MM.1S (cell line): ENCODE measurements around the gene NASP.
A peak's percentile ranks its signal among the peaks of the same experiment; 100 is the strongest.
"Not testable (repeated sequence)": the region's sequence is repeated elsewhere in the genome, so short reads cannot be mapped to it uniquely, and the experiment has no call there.

Source experiments
- DNase-seq: peaks from one replicate; pipeline ENCODE4 v3.0.0-alpha.2; 2015
- H2AFZ ChIP-seq: fragments of 300-600 bp; sonication (generic); 2 replicates; pipeline ENCODE4 v1.6.0; 2016; ENCODE audit warnings: antibody characterized with exemption, low read length
- H3F3A ChIP-seq: fragments of 300-600 bp; sonication (generic); 2 replicates; pipeline ENCODE4 v1.6.1; 2016; ENCODE audit warnings: mild to moderate bottlenecking, antibody characterized with exemption, low read length, moderate library complexity, mixed read lengths; ENCODE audit not compliant: insufficient read depth
- H3K27ac ChIP-seq: fragments of 300-600 bp; sonication (generic); 2 replicates; pipeline ENCODE4 v1.5.1; 2016; ENCODE audit warnings: mild to moderate bottlenecking, low read length
- H3K27me3 ChIP-seq: fragments of 300-600 bp; sonication (generic); replicated peaks from 2 replicates; pipeline ENCODE4 v1.6.0; 2016; ENCODE audit warnings: low read length; ENCODE audit not compliant: insufficient read depth
- H3K36me3 ChIP-seq: fragments of 300-600 bp; sonication (generic); replicated peaks from 2 replicates; pipeline ENCODE4 v1.6.1; 2016; ENCODE audit warnings: mild to moderate bottlenecking, low read length, mixed read lengths; ENCODE audit not compliant: insufficient read depth
- H3K4me1 ChIP-seq: fragments of 300-600 bp; sonication (generic); 2 replicates; pipeline ENCODE4 v1.6.1; 2016; ENCODE audit warnings: low read length, mixed read lengths
- H3K4me2 ChIP-seq: fragments of 300-600 bp; sonication (generic); 2 replicates; pipeline ENCODE4 v1.6.0; 2016; ENCODE audit warnings: low read depth, low read length
- H3K4me3 ChIP-seq: fragments of 300-600 bp; sonication (generic); 2 replicates; pipeline ENCODE4 v1.5.1; 2016; ENCODE audit warnings: low read length, mixed read lengths
- H3K79me2 ChIP-seq: fragments of 300-600 bp; sonication (generic); 2 replicates; pipeline ENCODE4 v1.6.1; 2016; ENCODE audit warnings: mixed run types, low read length, mixed read lengths
- H3K9ac ChIP-seq: fragments of 300-600 bp; sonication (generic); 2 replicates; pipeline ENCODE4 v1.6.1; 2016; ENCODE audit warnings: low read length, mixed read lengths
- H3K9me2 ChIP-seq: fragments of 300-600 bp; sonication (generic); replicated peaks from 2 replicates; pipeline ENCODE4 v1.6.1; 2016; ENCODE audit warnings: mild to moderate bottlenecking, low read length, mixed read lengths; ENCODE audit not compliant: insufficient read depth
- H3K9me3 ChIP-seq: fragments of 300-600 bp; sonication (generic); replicated peaks from 2 replicates; pipeline ENCODE4 v1.6.1; 2016; ENCODE audit warnings: mild to moderate bottlenecking, low read length, mixed read lengths; ENCODE audit not compliant: insufficient read depth
- H4K20me1 ChIP-seq: fragments of 300-600 bp; sonication (generic); 2 replicates; pipeline ENCODE4 v1.6.1; 2016; ENCODE audit warnings: mild to moderate bottlenecking, low read length, moderate library complexity, mixed read lengths; ENCODE audit not compliant: insufficient read depth
- CTCF ChIP-seq: fragments of 300-600 bp; sonication (generic); IDR thresholded peaks from 2 replicates; pipeline ENCODE4 v1.5.1; 2016; ENCODE audit warnings: antibody characterized with exemption, low read length, mixed read lengths
- EZH2 ChIP-seq: fragments of 300-600 bp; sonication (generic); optimal IDR thresholded peaks from 2 replicates; pipeline ENCODE3; 2017; ENCODE audit warnings: low read depth, mild to moderate bottlenecking, antibody characterized with exemption, low read length, mixed read lengths
- EZH2phosphoT487 ChIP-seq: fragments of 300-600 bp; sonication (generic); IDR thresholded peaks from 2 replicates; pipeline ENCODE4 v1.6.1; 2018; ENCODE audit warnings: antibody characterized with exemption, low read length

The NASP gene

DNA sequence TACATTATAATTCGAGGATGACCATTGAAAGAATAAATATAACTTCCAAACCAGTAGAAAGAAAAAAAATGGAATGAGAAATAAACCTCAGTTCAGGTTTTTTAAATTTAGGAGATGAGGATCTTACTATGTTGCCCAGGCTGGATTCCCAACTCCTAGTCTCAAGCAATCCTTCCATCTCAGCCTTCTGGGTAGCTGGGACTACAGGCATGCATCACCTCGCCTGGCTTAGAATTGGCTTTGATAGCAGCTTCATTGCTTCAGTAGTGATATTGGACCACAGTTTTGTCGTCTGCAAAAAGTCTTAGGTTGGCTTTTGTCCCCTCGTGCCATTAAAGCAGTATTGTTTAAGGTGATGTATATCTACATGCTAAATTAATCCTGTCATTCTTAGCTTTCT lies 2.9 kb downstream of the NASP start:
- Histone ChIP-seq H3K27ac (peak overlapping the region; percentile 19; the same call in 1 of the 2 replicates), H3K27me3 (no peaks in the 10 kb centered on the region), H3K79me2 (peaks cover 78% of the 10 kb centered on the region), H3K4me2 (peak overlapping the region; percentile 74), H4K20me1 (peaks cover 56% of the 10 kb centered on the region), H2AFZ (no peak overlapping the region), H3F3A (peaks cover 29% of the 10 kb centered on the region), H3K4me1 (peaks cover 7% of the 10 kb centered on the region; the same call in 1 of the 2 replicates), H3K9ac (peak overlapping the region; percentile 7; the same call in 1 of the 2 replicates), H3K9me3 (no peaks in the 10 kb centered on the region), H3K9me2 (no peaks in the 10 kb centered on the region), H3K4me3 (peak overlapping the region; percentile 24), H3K36me3 (no peaks in the 10 kb centered on the region; the same call in 1 of the 2 replicates)
- no peak for TF ChIP-seq EZH2
- no peak for DNase-seq

DNA sequence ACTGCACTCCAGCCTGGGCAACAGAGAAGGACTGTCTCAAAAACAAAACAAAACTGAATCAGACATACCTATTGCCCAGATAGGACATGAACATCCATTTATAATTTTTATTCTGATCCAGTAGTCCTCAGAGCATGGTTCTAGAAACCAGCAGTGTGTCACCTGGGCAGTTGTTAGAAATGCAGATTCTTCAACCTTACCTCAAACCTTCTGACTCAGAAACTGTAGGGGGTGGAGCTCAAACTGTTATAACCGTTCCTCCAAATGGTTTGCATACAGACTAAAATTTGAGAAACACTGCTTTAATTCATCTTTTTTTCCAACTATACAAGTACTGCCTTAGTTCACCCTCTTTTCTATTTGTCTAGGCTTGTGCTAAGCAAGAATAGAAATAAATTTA lies 6.0 kb downstream of the NASP start:
- H3K9me3 ChIP-seq = no peaks in the 10 kb centered on the region
- no peak overlapping the region for H3K4me2 ChIP-seq
- H3K4me1 ChIP-seq = peaks cover 7% of the 10 kb centered on the region; the same call in 1 of the 2 replicates
- H3K27me3 ChIP-seq = no peaks in the 10 kb centered on the region
- no peak for TF ChIP-seq CTCF
- TF ChIP-seq EZH2phosphoT487 = no peak
- no peak for TF ChIP-seq EZH2
- H3K9me2 ChIP-seq = no peaks in the 10 kb centered on the region
- no peak overlapping the region for H3K4me3 ChIP-seq
- no peak overlapping the region for H2AFZ ChIP-seq
- H3K9ac ChIP-seq = no peak overlapping the region
- H4K20me1 ChIP-seq = peaks cover 54% of the 10 kb centered on the region
- no peak for DNase-seq
- peaks cover 3% of the 10 kb centered on the region; the same call in 1 of the 2 replicates for H3K36me3 ChIP-seq
- no peak overlapping the region for H3K27ac ChIP-seq
- peaks cover 18% of the 10 kb centered on the region for H3F3A ChIP-seq
- peaks cover 100% of the 10 kb centered on the region for H3K79me2 ChIP-seq

DNA sequence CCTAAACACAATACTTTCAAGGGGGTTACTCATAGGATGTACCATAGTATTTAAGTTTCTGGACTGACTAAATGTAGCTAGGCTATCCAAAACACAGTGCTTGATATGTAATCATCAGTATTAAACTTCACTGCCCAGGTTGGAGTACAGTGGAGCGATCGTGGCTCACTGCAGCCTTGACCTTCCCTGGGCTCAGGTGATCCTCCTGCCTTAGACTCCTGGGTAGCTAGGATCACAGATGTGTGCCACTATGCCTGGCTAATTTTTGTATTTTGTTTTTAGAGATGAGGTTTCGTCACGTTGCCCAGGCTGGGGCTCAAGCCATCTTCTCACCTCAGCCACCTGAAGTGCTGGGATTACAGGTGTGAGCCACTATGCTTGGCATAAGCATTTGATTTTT lies 10.6 kb downstream of the NASP start:
- no peak for DNase-seq
- Histone ChIP-seq H3K4me2 (no peak overlapping the region), H3K27me3 (no peaks in the 10 kb centered on the region), H3K9me2 (no peaks in the 10 kb centered on the region), H3K4me1 (no peaks in the 10 kb centered on the region), H3K9ac (no peak overlapping the region), H2AFZ (no peak overlapping the region), H3K4me3 (no peak overlapping the region), H3F3A (no peaks in the 10 kb centered on the region), H3K36me3 (peaks cover 3% of the 10 kb centered on the region; the same call in 1 of the 2 replicates), H3K9me3 (no peaks in the 10 kb centered on the region), H3K79me2 (peaks cover 100% of the 10 kb centered on the region), H3K27ac (no peak overlapping the region), H4K20me1 (peaks cover 23% of the 10 kb centered on the region)
- TF ChIP-seq EZH2phosphoT487 (no peak), EZH2 (no peak), CTCF (no peak)

DNA sequence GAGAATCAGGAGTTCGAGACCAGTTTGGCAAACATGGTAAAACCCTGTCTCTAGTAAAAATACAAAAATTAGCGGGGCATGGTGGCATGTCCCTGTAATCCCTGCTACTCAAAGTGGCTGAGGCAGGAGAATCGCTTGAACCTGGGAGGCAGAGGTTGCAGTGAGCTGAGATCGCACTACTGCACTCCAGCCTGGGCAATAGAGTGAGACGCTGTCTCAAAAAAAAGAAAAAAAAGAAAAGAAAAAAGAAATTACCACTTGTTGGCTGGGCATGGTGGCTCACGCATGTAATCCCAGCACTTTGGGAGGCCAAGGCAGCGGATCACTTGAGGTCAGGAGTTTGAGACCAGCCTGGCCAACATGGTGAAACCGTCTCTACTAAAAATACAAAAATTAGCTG lies 12.9 kb downstream of the NASP start:
- not testable (repeated sequence) for H3K9me3 ChIP-seq, H3F3A ChIP-seq, H3K4me2 ChIP-seq, H3K27ac ChIP-seq, H3K4me1 ChIP-seq, H3K27me3 ChIP-seq, H3K9ac ChIP-seq, H2AFZ ChIP-seq, H3K4me3 ChIP-seq, H3K9me2 ChIP-seq, DNase-seq, H3K36me3 ChIP-seq
- Histone ChIP-seq H3K79me2 (peaks cover 100% of the 10 kb centered on the region), H4K20me1 (peaks cover 14% of the 10 kb centered on the region; the same call in 1 of the 2 replicates)
